Measurements from ENCODE around the gene STIM2.

STIM2 gene

GRCh38 chr4:27003642-27004113 is 143.0 kb downstream of the STIM2 start:
- TF ChIP-seq CREB1 (IDR thresholded peaks at IDR 0.05; ENCODE audit: low read depth) (no peak), TAF1 (IDR thresholded peaks at IDR 0.05; ENCODE audit: low read depth) (no peak), TCF12 (IDR thresholded peaks at IDR 0.05; ENCODE audit: low read depth) (no peak), EP300 (IDR thresholded peaks at IDR 0.05; ENCODE audit: borderline replicate concordance) (no peak), USF1 (IDR thresholded peaks at IDR 0.05) (no peak), REST (IDR thresholded peaks at IDR 0.05; ENCODE audit: low read depth) (no peak), MAX (IDR thresholded peaks at IDR 0.05) (no peak), TEAD4 (IDR thresholded peaks at IDR 0.05) (no peak), YY1 (IDR thresholded peaks at IDR 0.05; ENCODE audit: low read depth) (no peak), CEBPB (IDR thresholded peaks at IDR 0.05) (no peak), EGR1 (IDR thresholded peaks at IDR 0.05) (no peak), FOXM1 (IDR thresholded peaks at IDR 0.05; ENCODE audit: borderline replicate concordance, low read depth) (no peak), NFIC (IDR thresholded peaks at IDR 0.05) (no peak), RAD21 (IDR thresholded peaks at IDR 0.05; ENCODE audit: low read depth) (no peak), ZBTB7A (IDR thresholded peaks at IDR 0.05; ENCODE audit: low read depth) (no peak)

GRCh38 chr4:27005501-27005900 is 144.9 kb downstream of the STIM2 start:
- TF ChIP-seq FOXM1 (IDR thresholded peaks at IDR 0.05; ENCODE audit: borderline replicate concordance, low read depth) (no peak), NFIC (IDR thresholded peaks at IDR 0.05) (no peak), TEAD4 (IDR thresholded peaks at IDR 0.05) (no peak), EP300 (IDR thresholded peaks at IDR 0.05; ENCODE audit: borderline replicate concordance) (no peak), EGR1 (IDR thresholded peaks at IDR 0.05) (no peak), TAF1 (IDR thresholded peaks at IDR 0.05; ENCODE audit: low read depth) (no peak), YY1 (IDR thresholded peaks at IDR 0.05; ENCODE audit: low read depth) (no peak)

- TF ChIP-seq USF1 (IDR thresholded peaks at IDR 0.05), result no peak
- no peak for TF ChIP-seq CEBPB (IDR thresholded peaks at IDR 0.05)
- TF ChIP-seq CREB1 (IDR thresholded peaks at IDR 0.05; ENCODE audit: low read depth), result no peak
- TF ChIP-seq FOXM1 (IDR thresholded peaks at IDR 0.05; ENCODE audit: borderline replicate concordance, low read depth), result no peak
- no peak for TF ChIP-seq TAF1 (IDR thresholded peaks at IDR 0.05; ENCODE audit: low read depth)
- no peak for TF ChIP-seq REST (IDR thresholded peaks at IDR 0.05; ENCODE audit: low read depth)
- no peak for TF ChIP-seq EP300 (IDR thresholded peaks at IDR 0.05; ENCODE audit: borderline replicate concordance)
- no peak for TF ChIP-seq MAX (IDR thresholded peaks at IDR 0.05)
- no peak for TF ChIP-seq TEAD4 (IDR thresholded peaks at IDR 0.05)
- no peak for TF ChIP-seq TCF12 (IDR thresholded peaks at IDR 0.05; ENCODE audit: low read depth)
- TF ChIP-seq EGR1 (IDR thresholded peaks at IDR 0.05), result no peak
Measured at GRCh38 chr4:27005905-27006590, 145.4 kb downstream of the STIM2 start.

- no peak for TF ChIP-seq CREB1 (IDR thresholded peaks at IDR 0.05; ENCODE audit: low read depth)
- TF ChIP-seq CEBPB (IDR thresholded peaks at IDR 0.05), result no peak
- no peak for TF ChIP-seq NFIC (IDR thresholded peaks at IDR 0.05)
- TF ChIP-seq MAX (IDR thresholded peaks at IDR 0.05), result no peak
- TF ChIP-seq TEAD4 (IDR thresholded peaks at IDR 0.05), result no peak
- no peak for TF ChIP-seq USF1 (IDR thresholded peaks at IDR 0.05)
- TF ChIP-seq TAF1 (IDR thresholded peaks at IDR 0.05; ENCODE audit: low read depth), result no peak
- TF ChIP-seq ZBTB7A (IDR thresholded peaks at IDR 0.05; ENCODE audit: low read depth), result no peak
- no peak for TF ChIP-seq EP300 (IDR thresholded peaks at IDR 0.05; ENCODE audit: borderline replicate concordance)
- no peak for TF ChIP-seq TCF12 (IDR thresholded peaks at IDR 0.05; ENCODE audit: low read depth)
- TF ChIP-seq YY1 (IDR thresholded peaks at IDR 0.05; ENCODE audit: low read depth), result no peak
- no peak for TF ChIP-seq EGR1 (IDR thresholded peaks at IDR 0.05)
- no peak for TF ChIP-seq FOXM1 (IDR thresholded peaks at IDR 0.05; ENCODE audit: borderline replicate concordance, low read depth)
- TF ChIP-seq REST (IDR thresholded peaks at IDR 0.05; ENCODE audit: low read depth), result no peak
- TF ChIP-seq RAD21 (IDR thresholded peaks at IDR 0.05; ENCODE audit: low read depth), result no peak
Measured at GRCh38 chr4:27006646-27007045, 146.0 kb downstream of the STIM2 start.
